Endothelial cell of umbilical vein (primary cell): Measurements from ENCODE around the gene TF.

Experiments used
- EZH2 ChIP-seq: IDR thresholded peaks from 2 replicates; pipeline ENCODE4 v1.6.1; 2012; ENCODE audit warnings: borderline replicate concordance, low read depth, mild to moderate bottlenecking, moderate library complexity, low read length, inconsistent platforms; ENCODE audit not compliant: severe bottlenecking
- FOS ChIP-seq: IDR thresholded peaks from 2 replicates; pipeline ENCODE4 v1.6.1; 2011; ENCODE audit warnings: mild to moderate bottlenecking, low read length, moderate library complexity, borderline replicate concordance; ENCODE audit not compliant: insufficient read depth
- GATA2 ChIP-seq: IDR thresholded peaks from 2 replicates; pipeline ENCODE4 v1.7.0; 2011; ENCODE audit warnings: low read depth, mild to moderate bottlenecking, moderate library complexity, mixed read lengths, low read length; ENCODE audit not compliant: insufficient read length, insufficient read depth
- JUN ChIP-seq: IDR thresholded peaks from 2 replicates; pipeline ENCODE4 v1.6.1; 2011; ENCODE audit warnings: borderline replicate concordance, low read depth; ENCODE audit not compliant: insufficient read length, insufficient read depth
- POLR2A ChIP-seq: IDR thresholded peaks from 2 replicates; pipeline ENCODE4 v1.6.1; 2012; ENCODE audit warnings: low read depth, mild to moderate bottlenecking, control low read depth, low read length
- POLR2AphosphoS5 ChIP-seq: IDR thresholded peaks from 2 replicates; pipeline ENCODE4 v1.6.1; 2012; ENCODE audit warnings: low read depth, mild to moderate bottlenecking, control low read depth, low read length, moderate library complexity; ENCODE audit not compliant: insufficient read depth
- TF ChIP-seq, protein P1 (sequence below), 2 donors: IDR thresholded peaks; 1 replicate in 1 of 2; 2 replicates in 1 of 2; pipeline ENCODE4 v1.5.1; 2011; ENCODE audit warnings: low read length in 2 of 2, mild to moderate bottlenecking in 2 of 2, moderate library complexity in 2 of 2, control low read depth in 1 of 2, inconsistent platforms in 1 of 2, low read depth in 1 of 2; ENCODE audit not compliant: insufficient read depth in 1 of 2; ENCODE audit errors: extremely low read depth in 1 of 2

DNA sequence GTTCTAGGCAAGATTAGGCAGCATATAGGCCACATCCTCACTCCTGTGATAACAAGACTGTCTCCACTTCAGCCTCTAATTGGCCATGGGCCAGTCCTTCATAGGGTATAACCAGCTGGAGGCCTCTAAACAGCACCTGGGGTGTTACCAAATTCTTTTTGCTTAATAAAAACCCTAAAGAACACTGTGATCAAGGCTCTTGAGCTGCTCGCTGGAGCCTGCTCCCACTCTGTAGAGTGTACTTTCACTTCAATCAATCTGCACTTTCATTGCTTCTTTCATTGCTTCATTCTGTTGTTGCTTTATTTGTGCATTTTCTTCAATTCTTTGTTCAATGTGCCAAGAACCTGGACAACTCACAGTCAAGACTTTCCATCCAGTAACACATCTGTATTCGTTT, 48.2 kb upstream of the TF start:
- TF ChIP-seq, protein P1, sequence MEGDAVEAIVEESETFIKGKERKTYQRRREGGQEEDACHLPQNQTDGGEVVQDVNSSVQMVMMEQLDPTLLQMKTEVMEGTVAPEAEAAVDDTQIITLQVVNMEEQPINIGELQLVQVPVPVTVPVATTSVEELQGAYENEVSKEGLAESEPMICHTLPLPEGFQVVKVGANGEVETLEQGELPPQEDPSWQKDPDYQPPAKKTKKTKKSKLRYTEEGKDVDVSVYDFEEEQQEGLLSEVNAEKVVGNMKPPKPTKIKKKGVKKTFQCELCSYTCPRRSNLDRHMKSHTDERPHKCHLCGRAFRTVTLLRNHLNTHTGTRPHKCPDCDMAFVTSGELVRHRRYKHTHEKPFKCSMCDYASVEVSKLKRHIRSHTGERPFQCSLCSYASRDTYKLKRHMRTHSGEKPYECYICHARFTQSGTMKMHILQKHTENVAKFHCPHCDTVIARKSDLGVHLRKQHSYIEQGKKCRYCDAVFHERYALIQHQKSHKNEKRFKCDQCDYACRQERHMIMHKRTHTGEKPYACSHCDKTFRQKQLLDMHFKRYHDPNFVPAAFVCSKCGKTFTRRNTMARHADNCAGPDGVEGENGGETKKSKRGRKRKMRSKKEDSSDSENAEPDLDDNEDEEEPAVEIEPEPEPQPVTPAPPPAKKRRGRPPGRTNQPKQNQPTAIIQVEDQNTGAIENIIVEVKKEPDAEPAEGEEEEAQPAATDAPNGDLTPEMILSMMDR (IDR thresholded peaks at IDR 0.05; ENCODE audit: extremely low read depth in 1 of 2, insufficient read depth in 1 of 2, low read depth in 1 of 2, low read length in 2 of 2), result no peak
- TF ChIP-seq POLR2A (no peak), FOS (no peak), JUN (no peak), EZH2 (no peak), POLR2AphosphoS5 (no peak), GATA2 (no peak)
